Mesothelial cell of epicardium (in vitro differentiated cells): ENCODE results near the gene PIKFYVE. TPM values are rescaled to one million over a fixed set of nuclear protein-coding genes. Genes with fewer than 3 reads are reported as not detected.

Source experiments
- DNase-seq, 2 experiments: peaks; one replicate each; pipeline ENCODE4 v3.0.0; 2021; ENCODE audit warnings: low spot score in 2 of 2; ENCODE audit not compliant: unreplicated experiment in 2 of 2
- H3K27ac Mint-ChIP-seq: 2 replicates; pipeline ENCODE4 v1.8.0; 2021; ENCODE audit warnings: mixed read lengths
- H3K27me3 Mint-ChIP-seq: 2 replicates; pipeline ENCODE4 v1.8.0; 2021; ENCODE audit warnings: low read depth, mixed read lengths
- H3K36me3 Mint-ChIP-seq: 2 replicates; pipeline ENCODE4 v1.8.0; 2021; ENCODE audit warnings: mixed read lengths
- H3K4me1 Mint-ChIP-seq: 2 replicates; pipeline ENCODE4 v1.8.0; 2021; ENCODE audit warnings: mixed read lengths
- H3K4me3 Mint-ChIP-seq: 2 replicates; pipeline ENCODE4 v1.8.0; 2021; ENCODE audit warnings: mild to moderate bottlenecking, moderate library complexity, mixed read lengths
- H3K9me3 Mint-ChIP-seq: 2 replicates; pipeline ENCODE4 v1.8.0; 2021; ENCODE audit warnings: mixed read lengths
- CTCF ChIP-seq: fragments of 200-600 bp; sonication (generic); IDR thresholded peaks from one replicate; pipeline ENCODE4 v1.5.0; 2021; ENCODE audit warnings: antibody characterized with exemption; ENCODE audit not compliant: unreplicated experiment
- total RNA-seq: library from RNA; stranded (reverse); gene quantifications from 3 replicates; pipeline ENCODE4 v1.2.1, GENCODE V29; 2021

Gene PIKFYVE
- total RNA-seq, 1 donor from 2014 or later = 46.7 TPM

- peaks cover 6% of the 10 kb centered on the region for H3K36me3 Mint-ChIP-seq
- H3K4me1 Mint-ChIP-seq = no peaks in the 10 kb centered on the region
- no peak for TF ChIP-seq CTCF
- peaks cover 24% of the 10 kb centered on the region for H3K27me3 Mint-ChIP-seq
- DNase-seq = no peak
- no peak overlapping the region for H3K4me3 Mint-ChIP-seq
- no peak overlapping the region for H3K27ac Mint-ChIP-seq
- H3K9me3 Mint-ChIP-seq = peaks cover 12% of the 10 kb centered on the region
Measured at GRCh38 chr2:208399201-208399600, 133.1 kb downstream of the PIKFYVE start.

GRCh38 chr2:208406474-208407451 lies 140.7 kb downstream of the PIKFYVE start, which contains the start of gene PTH2R:
Gene PTH2R (plus strand): TSS chr2:208406792. CDS start chr2:208407044, 252 bp downstream.
- Mint-ChIP-seq H3K36me3 (no peaks in the 10 kb centered on the region), H3K27me3 (peaks cover 61% of the 10 kb centered on the region), H3K9me3 (no peaks in the 10 kb centered on the region), H3K27ac (no peak within 1 kb of the TSS), H3K4me1 (peaks cover 11% of the 10 kb centered on the region), H3K4me3 (peak within 1 kb of the TSS; percentile 59)
- TF ChIP-seq CTCF = no peak
- peak in 1 of 2 experiments; percentile 44 for DNase-seq

- Mint-ChIP-seq H3K4me3 (peak overlapping the region; percentile 56), H3K4me1 (peaks cover 11% of the 10 kb centered on the region), H3K9me3 (peaks cover under 1% of the 10 kb centered on the region), H3K27ac (no peak overlapping the region), H3K36me3 (no peaks in the 10 kb centered on the region), H3K27me3 (peaks cover 55% of the 10 kb centered on the region)
- no peak for TF ChIP-seq CTCF
- DNase-seq = no peak
Measured at GRCh38 chr2:208407667-208408066, 141.6 kb downstream of the PIKFYVE start.

Other genes with a start within 250 kb of the PIKFYVE start
- gene PLEKHM3, start 240.7 kb upstream of the PIKFYVE start, total RNA-seq = 14.7 to 16.2 TPM (median 15.1 TPM) in 3 replicates
- not detected in 3 replicates for gene CRYGD, start 141.7 kb upstream of the PIKFYVE start, total RNA-seq
- not detected in 3 replicates for gene CRYGC, start 136.4 kb upstream of the PIKFYVE start, total RNA-seq
- not detected in 3 replicates for gene CRYGB, start 120.1 kb upstream of the PIKFYVE start, total RNA-seq
- gene CRYGA, start 102.7 kb upstream of the PIKFYVE start, total RNA-seq = not detected in 3 replicates
- not detected in 3 replicates for gene C2orf80, start 76.2 kb upstream of the PIKFYVE start, total RNA-seq
- gene IDH1, start 11.2 kb upstream of the PIKFYVE start, total RNA-seq = 82.9 to 89.3 TPM (median 87.7 TPM) in 3 replicates
- not detected in 3 replicates for gene PTH2R, start 140.5 kb downstream of the PIKFYVE start, total RNA-seq